Endothelial cell of umbilical vein (primary cell): ENCODE data around the gene PABPC5. TPM values are rescaled to one million over a fixed set of nuclear protein-coding genes. Genes with fewer than 3 reads are reported as not detected.

Experiments used
- Bru-seq: library from RNA; stranded (reverse); fragments of 400-500 nt; gene quantifications from one replicate; lab custom pipeline; 2021; lab: Mats Ljungman, UMichigan
- BruChase-seq, 2 experiments: library from RNA; stranded (reverse); fragments of 400-500 nt; gene quantifications; one replicate each; lab custom pipeline; 2021; lab: Mats Ljungman, UMichigan
- BruUV-seq: library from RNA; stranded (reverse); fragments of 400-500 nt; replicated peaks from 2 replicates; lab custom pipeline; 2021; lab: Mats Ljungman, UMichigan
- CTCF ChIA-PET: fragments of 300-600, 350-600 bp; sonication (Branson Sonifier 250); formaldehyde crosslinking; loops from one replicate; lab custom pipeline; 2021; ENCODE audit warnings: antibody characterized with exemption, inconsistent platforms; lab: Charles Lee
- POLR2A ChIA-PET: fragments of 300-600, 350-600 bp; sonication (Branson Sonifier 250); formaldehyde crosslinking; loops from one replicate; lab custom pipeline; 2021; ENCODE audit warnings: antibody characterized with exemption, inconsistent platforms; lab: Charles Lee
- DNase-seq: peaks from one replicate; pipeline ENCODE4 v3.0.0-alpha.2; 2011; ENCODE audit warnings: low read depth, low spot score
- FAIRE-seq: peaks from 2 replicates; lab custom pipeline; 2011; peaks lifted over from hg19 to GRCh38; lab: Jason Lieb, UNC
- H2AFZ ChIP-seq: 2 replicates; pipeline ENCODE4 v1.6.0; 2012; ENCODE audit warnings: low read depth, low read length, control low read depth, inconsistent platforms
- H3K27ac ChIP-seq: 2 replicates; pipeline ENCODE4 v1.5.1; 2011; ENCODE audit warnings: low read depth, mild to moderate bottlenecking, control low read depth, low read length, moderate library complexity; ENCODE audit not compliant: insufficient read depth
- H3K27me3 ChIP-seq, 2 experiments: 2 replicates each; pipeline versions ENCODE4 v1.6.0 to v1.6.1; 2011; ENCODE audit warnings: low read length in 2 of 2, mixed read lengths in 1 of 2; ENCODE audit not compliant: control insufficient read depth in 2 of 2, insufficient read depth in 2 of 2
- H3K36me3 ChIP-seq, 2 experiments: 2 replicates in 1 of 2; 3 replicates in 1 of 2; pipeline ENCODE4 v1.5.1; 2011; ENCODE audit warnings: low read length in 2 of 2, mild to moderate bottlenecking in 1 of 2, moderate library complexity in 1 of 2; ENCODE audit not compliant: control insufficient read depth in 2 of 2, insufficient read depth in 2 of 2; ENCODE audit errors: extremely low read depth in 1 of 2
- H3K4me1 ChIP-seq: 3 replicates; pipeline ENCODE4 v1.5.1; 2011; ENCODE audit warnings: mild to moderate bottlenecking, low read length; ENCODE audit not compliant: control insufficient read depth, insufficient read depth; ENCODE audit errors: extremely low read depth
- H3K4me2 ChIP-seq: 2 replicates; pipeline ENCODE4 v1.6.1; 2011; ENCODE audit warnings: low read length, control low read depth, mixed read lengths; ENCODE audit not compliant: insufficient read depth
- H3K4me3 ChIP-seq, 3 experiments: fragments of 200-600 bp in 1 of 3; sonication (generic), shearing (Covaris generic) in 1 of 3; replicated peaks in 1 of 3; 2 replicates each; pipeline ENCODE4 v1.5.1; 2011 to 2016; ENCODE audit warnings: control low read depth in 3 of 3, low read length in 3 of 3, mild to moderate bottlenecking in 2 of 3, inconsistent platforms in 1 of 3, low read depth in 1 of 3, moderate library complexity in 1 of 3; ENCODE audit not compliant: insufficient read depth in 1 of 3
- H3K79me2 ChIP-seq: 2 replicates; pipeline ENCODE4 v1.6.0; 2012; ENCODE audit warnings: low read length, inconsistent platforms; ENCODE audit not compliant: control insufficient read depth, insufficient read depth
- H3K9ac ChIP-seq: replicated peaks from 2 replicates; pipeline ENCODE3; 2011; ENCODE audit warnings: low read length, control low read depth; ENCODE audit not compliant: insufficient read depth; ENCODE audit errors: extremely low read depth
- H3K9me1 ChIP-seq: replicated peaks from 3 replicates; pipeline ENCODE4 v1.6.0; 2011; ENCODE audit warnings: mild to moderate bottlenecking, low read length; ENCODE audit not compliant: control insufficient read depth, insufficient read depth; ENCODE audit errors: extremely low read depth
- H3K9me3 ChIP-seq: replicated peaks from 2 replicates; pipeline ENCODE4 v1.5.1; 2012; ENCODE audit warnings: low read length, inconsistent platforms; ENCODE audit not compliant: control insufficient read depth, insufficient read depth
- H4K20me1 ChIP-seq: replicated peaks from 2 replicates; pipeline ENCODE3; 2011; ENCODE audit warnings: mild to moderate bottlenecking, low read length; ENCODE audit not compliant: control insufficient read depth, insufficient read depth; ENCODE audit errors: extremely low read depth
- CTCF ChIP-seq, 2 donors: IDR thresholded peaks; 1 replicate in 1 of 2; 2 replicates in 1 of 2; pipeline ENCODE4 v1.5.1; 2011; ENCODE audit warnings: low read length in 2 of 2, mild to moderate bottlenecking in 2 of 2, moderate library complexity in 2 of 2, control low read depth in 1 of 2, inconsistent platforms in 1 of 2, low read depth in 1 of 2; ENCODE audit not compliant: insufficient read depth in 1 of 2; ENCODE audit errors: extremely low read depth in 1 of 2
- EZH2 ChIP-seq: IDR thresholded peaks from 2 replicates; pipeline ENCODE4 v1.6.1; 2012; ENCODE audit warnings: borderline replicate concordance, low read depth, mild to moderate bottlenecking, moderate library complexity, low read length, inconsistent platforms; ENCODE audit not compliant: severe bottlenecking
- FOS ChIP-seq: IDR thresholded peaks from 2 replicates; pipeline ENCODE4 v1.6.1; 2011; ENCODE audit warnings: mild to moderate bottlenecking, low read length, moderate library complexity, borderline replicate concordance; ENCODE audit not compliant: insufficient read depth
- GATA2 ChIP-seq: IDR thresholded peaks from 2 replicates; pipeline ENCODE4 v1.7.0; 2011; ENCODE audit warnings: low read depth, mild to moderate bottlenecking, moderate library complexity, mixed read lengths, low read length; ENCODE audit not compliant: insufficient read length, insufficient read depth
- JUN ChIP-seq: IDR thresholded peaks from 2 replicates; pipeline ENCODE4 v1.6.1; 2011; ENCODE audit warnings: borderline replicate concordance, low read depth; ENCODE audit not compliant: insufficient read length, insufficient read depth
- MAX ChIP-seq: IDR thresholded peaks from 2 replicates; pipeline ENCODE4 v1.6.1; 2011; ENCODE audit not compliant: insufficient read depth, insufficient read length
- MYC ChIP-seq: IDR thresholded peaks from one replicate; pipeline ENCODE4 v1.6.1; 2011; ENCODE audit warnings: mild to moderate bottlenecking, low read depth, low read length
- POLR2A ChIP-seq: IDR thresholded peaks from 2 replicates; pipeline ENCODE4 v1.6.1; 2012; ENCODE audit warnings: low read depth, mild to moderate bottlenecking, control low read depth, low read length
- POLR2AphosphoS5 ChIP-seq: IDR thresholded peaks from 2 replicates; pipeline ENCODE4 v1.6.1; 2012; ENCODE audit warnings: low read depth, mild to moderate bottlenecking, control low read depth, low read length, moderate library complexity; ENCODE audit not compliant: insufficient read depth
- dilution Hi-C: fragments of 300-500 bp; cut with MboI; formaldehyde crosslinking; loops from one replicate; pipeline ENCODE4 v1.15.0; 2019; ENCODE audit warnings: low sequenced_read_pairs; ENCODE audit not compliant: extremely low pct_ligation_motif_present
- intact Hi-C: fragments of 100-400 bp; cut with micrococcal nuclease; formaldehyde crosslinking; loops from one replicate; pipeline ENCODE4 v1.10.0; 2022
- long read RNA-seq: library from polyadenylated mRNA; stranded (forward); transcript quantifications from one replicate; pipeline ENCODE4 v2.0.0, GENCODE V29; 2021
- polyA minus RNA-seq, 3 experiments: library from RNA; depleted of rRNA, polyadenylated mRNA; stranded (reverse); fragments of >200 nt; gene quantifications; 1 replicate in 1 of 3; 2 replicates in 2 of 3; pipeline ENCODE4 v1.2.3, GENCODE V29; 2011
- polyA plus RNA-seq, 4 experiments: library from polyadenylated mRNA; depleted of rRNA in 3 of 4; stranded (reverse) in 3 of 4; unstranded in 1 of 4; fragments of >200 nt; gene quantifications; 2 replicates each; pipeline versions ENCODE4 v1.2.1 to v1.2.3, GENCODE V29; 2011 to 2012; ENCODE audit warnings: missing spikeins in 1 of 4
- total RNA-seq: library from RNA; stranded (reverse); gene quantifications from 2 replicates; pipeline ENCODE4 v1.2.3, GENCODE V29; 2021

PABPC5 gene
- total RNA-seq = 0.42 and 0.44 TPM in 2 replicates
- 0.05 and 0.07 TPM in 2 replicates for polyA plus RNA-seq
- 0.04 TPM in 2 replicates for polyA plus RNA-seq (2011; cell fraction: cytosol; rRNA removed)
- 0.05 TPM in 1 of 2 replicates, not detected in the other for polyA plus RNA-seq (2011; cell fraction: nucleus; rRNA removed)
- not detected in 2 replicates for polyA plus RNA-seq (2012)
- not detected in 2 replicates for polyA minus RNA-seq
- polyA minus RNA-seq (2011; cell fraction: cytosol; rRNA and poly(A)+ RNA removed) = not detected
- polyA minus RNA-seq (2011; cell fraction: nucleus; rRNA and poly(A)+ RNA removed) = 0.14 TPM in 2 replicates
- percentile 45 among the genes with signal in this experiment for Bru-seq, nascent RNA
- BruChase-seq, experiment 1, labeled RNA remaining after a 6-hour chase = percentile 22 among the genes with signal in this experiment
- percentile 35 among the genes with signal in this experiment for BruChase-seq, experiment 2, labeled RNA remaining after a 2-hour chase
- long read RNA-seq, partial matches to known transcripts = 0 of 1 reads
- long read RNA-seq, other reads (novel, unspliced or antisense) = 1 of 1 reads

GRCh38 chrX:91434351-91435168 is at the start of gene PABPC5:
Gene PABPC5 (plus strand): TSS chrX:91434839. CDS start chrX:91435578, 739 bp downstream.
- CTCF ChIA-PET = no interaction called here
- dilution Hi-C loops (no loop called here), intact Hi-C loops (no loop called here)
- no peak within 1 kb of the TSS for H3K27ac ChIP-seq
- POLR2A ChIA-PET = no interaction called here
- H3K79me2 ChIP-seq = no peaks in the 10 kb centered on the region
- H3K9me3 ChIP-seq = no peaks in the 10 kb centered on the region
- H3K9ac ChIP-seq = peak within 1 kb of the TSS; percentile 16
- peak within 1 kb of the TSS; percentile 30 for H3K4me2 ChIP-seq
- H3K4me1 ChIP-seq = no peaks in the 10 kb centered on the region
- no peaks in the 10 kb centered on the region for H4K20me1 ChIP-seq
- H3K4me3 ChIP-seq = peak within 1 kb of the TSS in 2 of 3 experiments; percentile 25 to 36
- TF ChIP-seq MAX (no peak), MYC (no peak), JUN (no peak)
- peak within 1 kb of the TSS; percentile 62 for H2AFZ ChIP-seq
- no peaks in the 10 kb centered on the region for H3K36me3 ChIP-seq
- no peaks in the 10 kb centered on the region for H3K27me3 ChIP-seq
- DNase-seq (peak; percentile 9), FAIRE-seq (peak; percentile 4)
- no peaks in the 10 kb centered on the region for H3K9me1 ChIP-seq
- TSS peak; percentile 44 for BruUV-seq

- BruUV-seq = no TSS peak
- no peaks in the 10 kb centered on the region for H3K9me3 ChIP-seq
- TF ChIP-seq POLR2AphosphoS5 = no peak
- no peak for TF ChIP-seq GATA2
- no peak for TF ChIP-seq POLR2A
- TF ChIP-seq CTCF (IDR thresholded peaks at IDR 0.05; ENCODE audit: extremely low read depth in 1 of 2, insufficient read depth in 1 of 2, low read depth in 1 of 2, low read length in 2 of 2) = no peak
- no peak for TF ChIP-seq MAX
- no peak for TF ChIP-seq MYC
- no peak for TF ChIP-seq JUN
- TF ChIP-seq FOS = no peak
- no peak for TF ChIP-seq EZH2
- H3K4me3 ChIP-seq = no peak overlapping the region
- no peak overlapping the region for H2AFZ ChIP-seq
- no peak overlapping the region for H3K4me2 ChIP-seq
- no peak overlapping the region for H3K9ac ChIP-seq
- H4K20me1 ChIP-seq = no peaks in the 10 kb centered on the region
- H3K4me1 ChIP-seq = no peaks in the 10 kb centered on the region
- FAIRE-seq = no peak
- H3K9me1 ChIP-seq = no peaks in the 10 kb centered on the region
- CTCF ChIA-PET = no interaction called here
- POLR2A ChIA-PET = no interaction called here
- DNase-seq = no peak
- H3K79me2 ChIP-seq = no peaks in the 10 kb centered on the region
- intact Hi-C loops = no loop called here
- H3K27ac ChIP-seq = no peak overlapping the region
- no peaks in the 10 kb centered on the region for H3K36me3 ChIP-seq
- dilution Hi-C loops = no loop called here
- no peaks in the 10 kb centered on the region for H3K27me3 ChIP-seq
Observed at GRCh38 chrX:91389026-91389425, 45.6 kb upstream of the PABPC5 start.
